ENCODE results near the gene PIGM.

DNA sequence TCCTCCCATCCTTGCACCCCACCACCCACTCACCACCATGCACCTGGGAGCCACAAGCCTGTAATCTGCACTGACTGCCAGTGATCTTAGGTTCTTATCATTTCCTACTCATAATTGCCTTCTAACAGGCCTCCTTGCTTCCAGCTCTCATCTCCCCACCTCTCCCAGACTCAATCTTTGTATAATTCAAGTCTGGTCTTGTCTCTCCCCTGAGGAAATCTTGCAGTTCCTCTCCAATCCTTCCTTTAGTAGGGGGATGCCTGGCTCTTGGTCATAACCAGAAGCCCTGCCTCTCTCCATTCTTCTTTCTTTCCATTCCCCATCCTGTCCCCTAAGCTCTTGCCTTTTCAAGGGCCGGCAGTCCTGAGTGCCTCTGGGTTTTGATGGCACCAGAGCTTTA lies 27.8 kb downstream of the PIGM start:
- TF ChIP-seq, protein P1, sequence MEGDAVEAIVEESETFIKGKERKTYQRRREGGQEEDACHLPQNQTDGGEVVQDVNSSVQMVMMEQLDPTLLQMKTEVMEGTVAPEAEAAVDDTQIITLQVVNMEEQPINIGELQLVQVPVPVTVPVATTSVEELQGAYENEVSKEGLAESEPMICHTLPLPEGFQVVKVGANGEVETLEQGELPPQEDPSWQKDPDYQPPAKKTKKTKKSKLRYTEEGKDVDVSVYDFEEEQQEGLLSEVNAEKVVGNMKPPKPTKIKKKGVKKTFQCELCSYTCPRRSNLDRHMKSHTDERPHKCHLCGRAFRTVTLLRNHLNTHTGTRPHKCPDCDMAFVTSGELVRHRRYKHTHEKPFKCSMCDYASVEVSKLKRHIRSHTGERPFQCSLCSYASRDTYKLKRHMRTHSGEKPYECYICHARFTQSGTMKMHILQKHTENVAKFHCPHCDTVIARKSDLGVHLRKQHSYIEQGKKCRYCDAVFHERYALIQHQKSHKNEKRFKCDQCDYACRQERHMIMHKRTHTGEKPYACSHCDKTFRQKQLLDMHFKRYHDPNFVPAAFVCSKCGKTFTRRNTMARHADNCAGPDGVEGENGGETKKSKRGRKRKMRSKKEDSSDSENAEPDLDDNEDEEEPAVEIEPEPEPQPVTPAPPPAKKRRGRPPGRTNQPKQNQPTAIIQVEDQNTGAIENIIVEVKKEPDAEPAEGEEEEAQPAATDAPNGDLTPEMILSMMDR (IDR thresholded peaks at IDR 0.05; ENCODE audit: poor library complexity), result no peak
- TF ChIP-seq EZH2phosphoT487 (IDR thresholded peaks at IDR 0.05; ENCODE audit: low read depth, severe bottlenecking, unreplicated experiment), result no peak
- no peak for TF ChIP-seq EZH2 (IDR thresholded peaks at IDR 0.05; ENCODE audit: borderline replicate concordance)

All from hepatocyte (in vitro differentiated cells).